NOMO-1 treated with dmso at 0.1 percent for 144 hours (cell line): ENCODE results near the gene HMHB1.

ENCODE experiments used
- DNase-seq: peaks from one replicate; lab custom pipeline; 2025; ENCODE audit not compliant: unreplicated experiment; lab: John Stamatoyannopoulos, UW

HMHB1 gene

GRCh38 chr5:143865426-143866025, 53.6 kb downstream of the HMHB1 start:
- DNase-seq = no peak
